NCI-H1417 treated with DMSO at 0.1 percent for 48 hours (cell line): Measurements from ENCODE around the gene MC4R.
"Not testable (repeated sequence)": the region's sequence is repeated elsewhere in the genome, so short reads cannot be mapped to it uniquely, and the experiment has no call there.

ENCODE experiments used
- DNase-seq: peaks from one replicate; lab custom pipeline; 2025; lab: John Stamatoyannopoulos, UW

MC4R gene

DNA sequence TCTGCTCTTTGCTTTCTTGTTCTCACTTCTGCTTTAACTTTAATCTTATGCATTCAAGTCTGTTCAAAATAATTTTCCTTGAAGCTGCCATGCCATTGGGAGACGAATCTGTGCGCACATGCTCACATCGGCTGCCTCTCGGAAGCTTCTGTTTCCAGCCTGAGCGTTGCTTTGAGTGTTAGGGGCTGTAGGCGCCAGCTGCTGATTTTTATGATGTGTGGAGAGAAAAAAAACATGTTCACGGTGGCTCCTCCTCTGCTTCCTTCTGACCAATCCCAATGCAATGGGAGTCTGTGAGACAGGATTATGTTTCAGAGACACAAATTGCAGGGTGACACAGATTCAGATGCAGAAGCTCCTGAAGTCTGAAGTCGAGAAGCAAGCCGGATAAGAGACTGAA lies at the start of gene MC4R:
Gene MC4R (minus strand): TSS at position 180 of the 400 bp plus-strand sequence. CDS start 426 bp downstream, outside the sequence.
- peak; percentile 94 for DNase-seq

DNA sequence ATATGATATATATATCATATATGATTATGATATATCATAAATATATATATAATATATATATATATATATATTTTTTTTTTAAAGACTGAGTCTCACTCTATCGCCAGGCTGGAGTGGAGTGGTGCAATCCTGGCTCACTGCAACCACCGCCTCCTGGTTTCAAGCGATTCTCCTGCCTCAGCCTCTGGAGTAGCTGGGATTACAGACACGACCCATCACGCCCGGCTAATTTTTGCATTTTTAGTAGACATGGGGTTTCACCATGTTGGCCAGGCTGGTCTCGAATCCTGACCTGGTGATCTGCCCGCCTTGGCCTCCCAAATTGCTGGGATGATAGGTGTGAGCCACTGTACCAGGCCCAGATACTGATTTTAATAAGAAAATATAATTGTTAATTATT lies 49.7 kb upstream of the MC4R start:
- DNase-seq, result not testable (repeated sequence)

DNA sequence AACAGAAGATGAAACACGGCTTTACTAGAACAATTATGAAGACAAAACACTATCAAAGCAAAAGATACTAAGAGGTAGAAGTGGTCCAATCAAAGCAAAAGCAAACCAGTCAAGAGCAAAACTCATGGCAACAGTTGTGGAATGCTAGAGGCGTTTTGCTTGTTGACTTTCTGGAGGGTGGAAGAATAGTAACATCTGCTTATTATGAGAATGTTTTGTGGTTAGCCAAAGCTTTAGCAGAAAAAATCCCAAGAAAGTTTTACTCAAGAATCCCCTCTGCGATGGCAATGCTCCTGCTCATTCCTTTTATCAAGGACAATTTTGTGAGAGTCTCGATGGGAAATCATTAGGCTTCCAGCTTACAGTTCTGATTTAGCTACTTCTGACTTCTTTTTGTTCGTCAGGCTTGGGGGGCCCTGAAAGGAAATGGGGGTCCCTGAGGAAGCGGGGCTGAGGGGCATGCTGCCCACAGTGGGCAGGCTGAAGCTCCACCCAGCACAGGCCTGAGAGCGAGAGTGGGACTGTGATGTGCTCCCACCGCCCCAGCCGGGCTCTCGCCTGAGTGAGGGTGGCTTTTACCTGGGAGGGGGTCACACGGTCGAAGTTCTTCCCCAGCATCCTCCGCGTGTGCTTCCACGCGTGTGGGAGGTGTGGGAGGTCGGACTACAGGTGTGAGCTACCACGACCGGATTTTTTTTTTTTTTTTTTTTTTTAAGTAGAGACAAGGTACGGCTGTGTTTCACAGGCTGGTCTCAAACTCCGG lies 49.0 kb upstream of the MC4R start:
- DNase-seq, result no peak

- no peak for DNase-seq
Observed at GRCh38 chr18:60417946-60418345, 45.4 kb upstream of the MC4R start.

DNA sequence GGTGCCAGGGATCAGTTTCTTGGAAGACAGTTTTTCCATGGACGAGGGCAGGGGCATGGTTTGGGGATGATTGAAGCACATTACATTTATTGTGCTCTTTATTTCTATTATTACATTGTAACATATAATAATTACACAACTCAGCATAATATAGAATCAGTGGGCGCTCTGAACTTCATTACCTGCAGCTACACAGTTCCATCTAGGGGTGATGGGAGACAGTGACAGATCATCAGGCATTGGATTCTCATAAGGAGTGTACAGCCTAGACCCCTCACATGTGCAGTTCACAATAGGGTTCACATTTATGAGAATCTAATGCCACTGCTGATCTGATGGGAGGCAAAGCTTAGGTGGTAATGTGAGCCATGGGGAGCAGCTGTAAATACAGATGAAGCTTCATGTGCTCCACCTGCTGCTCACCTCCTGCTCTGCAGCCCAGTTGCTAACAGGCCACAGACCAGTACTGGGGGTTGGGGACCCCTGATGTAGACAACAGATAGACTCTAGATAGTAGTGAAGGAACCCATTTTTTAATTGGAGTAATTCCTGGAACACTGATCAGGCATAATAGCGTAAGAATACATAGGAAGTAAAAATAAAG lies 41.5 kb upstream of the MC4R start:
- no peak for DNase-seq

GRCh38 chr18:60411715-60412114 lies 39.1 kb upstream of the MC4R start:
- DNase-seq, result no peak

DNA sequence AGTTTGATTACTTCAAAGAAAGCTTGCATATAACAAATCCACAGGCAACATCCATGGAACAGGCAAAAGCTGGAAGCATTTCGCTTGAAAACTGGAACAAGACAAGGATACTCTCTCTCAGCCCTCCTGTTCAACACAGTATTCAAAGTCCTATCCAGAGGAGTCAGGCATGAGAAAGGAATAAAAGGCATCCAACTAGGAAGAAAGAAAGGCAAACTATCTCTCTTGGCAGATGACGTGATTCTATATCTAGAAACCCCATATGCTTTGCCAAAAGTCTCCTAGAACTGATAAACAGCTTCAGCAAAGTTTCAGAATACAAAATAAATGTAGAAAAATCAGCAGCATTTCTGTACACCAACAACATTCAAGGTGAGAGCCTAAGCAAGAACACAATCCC lies 34.1 kb upstream of the MC4R start:
- DNase-seq, result no peak

DNA sequence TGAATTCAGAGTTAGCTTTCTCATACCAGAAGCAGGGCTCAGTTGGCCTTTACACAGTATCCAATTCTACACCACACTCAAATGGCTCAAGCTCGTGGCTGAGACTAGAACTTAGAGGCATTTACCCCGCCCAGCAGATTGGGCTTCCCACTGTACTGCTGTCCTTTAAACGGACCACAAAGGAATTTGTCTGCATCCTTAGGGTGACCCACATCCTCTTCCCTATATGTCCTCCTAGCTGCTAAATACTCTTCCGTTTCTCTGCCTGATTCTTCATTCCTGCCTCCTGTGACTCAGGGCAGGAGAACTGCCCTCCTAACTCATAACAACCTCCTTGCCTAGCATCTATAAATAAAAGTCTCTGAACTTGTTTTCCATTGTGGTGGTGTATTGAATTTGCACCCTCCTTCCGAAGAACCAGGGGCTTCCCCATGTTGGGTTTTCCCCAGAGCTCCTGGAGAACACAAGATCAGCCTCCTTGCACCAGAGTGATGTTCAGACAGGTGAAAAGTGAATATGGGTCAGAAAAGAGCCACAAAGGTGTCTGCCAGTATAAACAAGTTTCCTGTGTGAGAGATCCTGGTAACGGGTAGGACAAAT lies 32.0 kb upstream of the MC4R start:
- no peak for DNase-seq

DNA sequence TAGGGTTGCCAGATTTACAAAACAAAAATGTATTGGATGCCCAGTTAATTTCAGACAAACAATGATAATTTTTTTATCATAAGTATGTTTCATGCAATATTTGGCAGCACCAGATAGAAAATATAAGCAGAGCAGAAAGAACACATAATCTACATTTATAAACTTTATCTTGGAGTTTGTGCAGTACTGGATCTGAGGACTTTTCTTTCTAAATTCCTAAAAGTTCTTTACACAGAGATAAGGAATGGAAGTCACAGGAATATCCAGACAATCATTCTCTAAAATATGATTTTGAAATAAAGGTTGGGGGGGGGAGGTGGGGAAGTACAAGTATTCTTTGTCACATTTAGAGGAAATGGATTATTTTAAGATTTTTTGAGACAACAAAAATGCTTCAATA lies 28.8 kb upstream of the MC4R start:
- DNase-seq, result no peak

GRCh38 chr18:60391571-60392226 lies 19.1 kb upstream of the MC4R start:
- no peak for DNase-seq

DNA sequence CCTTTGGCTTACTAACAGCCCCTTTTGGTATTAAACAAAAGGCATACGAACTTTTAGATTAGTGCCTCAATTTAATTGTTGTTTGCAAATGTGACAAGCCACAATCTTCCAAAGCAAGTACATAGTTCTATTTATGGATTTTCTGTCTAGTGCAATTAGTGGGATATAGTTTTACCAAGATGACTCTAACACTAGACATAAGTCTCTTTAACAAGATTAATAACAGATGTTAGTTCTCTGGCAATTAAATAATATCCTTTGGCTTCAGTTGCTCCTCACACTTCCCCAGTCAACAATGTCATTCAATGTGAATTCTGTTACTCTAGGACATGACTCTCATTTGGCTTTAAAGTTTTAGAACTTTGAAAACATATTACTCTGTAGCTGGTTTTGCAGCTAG lies 16.7 kb upstream of the MC4R start:
- DNase-seq, result no peak

- DNase-seq, result no peak
Observed at GRCh38 chr18:60385693-60386092, 13.1 kb upstream of the MC4R start.

- DNase-seq, result no peak
Observed at GRCh38 chr18:60383893-60384292, 11.3 kb upstream of the MC4R start.

DNA sequence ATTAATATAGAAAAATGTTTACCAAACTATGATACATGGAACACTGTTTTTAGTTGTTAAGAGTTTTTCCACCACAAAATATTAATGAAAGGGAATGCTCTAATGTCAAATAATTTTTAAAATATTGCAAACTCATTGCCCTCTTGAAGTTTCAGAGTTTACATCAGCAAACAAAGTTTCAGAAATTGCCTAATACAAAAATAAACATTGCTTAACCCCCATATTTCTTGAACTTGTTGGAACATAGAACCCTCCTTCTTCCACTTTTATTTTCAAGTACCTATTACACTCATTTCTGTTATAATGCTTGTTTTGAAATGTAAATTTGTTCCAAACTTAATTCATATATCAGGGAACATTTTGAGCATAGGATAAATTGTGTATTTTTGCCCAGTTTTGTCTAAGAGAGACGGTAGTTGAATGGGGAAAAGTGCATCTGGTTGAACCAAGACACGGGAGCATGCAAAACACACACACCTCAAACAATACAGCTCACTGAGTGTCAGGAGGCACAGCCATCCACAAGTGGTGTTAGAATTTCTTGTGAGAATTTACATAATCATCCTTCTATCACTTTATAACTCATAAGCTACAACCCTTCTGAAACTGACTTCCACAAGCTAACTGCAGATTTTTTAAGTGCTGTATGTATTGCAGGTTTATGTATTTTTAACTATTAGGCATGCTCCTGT lies 5.3 kb upstream of the MC4R start:
- no peak for DNase-seq

- no peak for DNase-seq
Observed at GRCh38 chr18:60372132-60372531, 443 bp downstream of the MC4R start.

GRCh38 chr18:60358516-60358915 lies 14.1 kb downstream of the MC4R start:
- no peak for DNase-seq

- no peak for DNase-seq
Observed at GRCh38 chr18:60350941-60351340, 21.6 kb downstream of the MC4R start.

DNA sequence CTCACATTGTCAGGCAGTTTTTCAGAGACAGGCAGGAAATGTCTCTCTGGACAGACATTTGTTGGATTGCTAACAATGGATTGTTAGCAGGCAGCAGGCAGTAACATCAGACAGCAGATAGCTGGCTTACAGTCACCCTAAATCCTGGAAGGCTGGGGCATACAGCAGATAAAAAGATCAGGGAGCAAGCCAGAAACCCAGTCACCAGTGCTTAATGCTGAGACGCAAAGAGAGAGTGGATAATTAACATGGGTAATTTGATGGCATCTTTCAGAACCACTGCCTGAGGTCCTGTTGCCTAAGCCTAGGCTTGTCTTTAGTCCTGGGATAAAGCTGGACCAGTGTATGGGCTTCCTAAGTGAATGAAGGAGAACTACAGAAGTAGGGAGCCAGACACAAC lies 22.4 kb downstream of the MC4R start:
- DNase-seq, result no peak

GRCh38 chr18:60347526-60348045 lies 25.0 kb downstream of the MC4R start:
- no peak for DNase-seq

DNA sequence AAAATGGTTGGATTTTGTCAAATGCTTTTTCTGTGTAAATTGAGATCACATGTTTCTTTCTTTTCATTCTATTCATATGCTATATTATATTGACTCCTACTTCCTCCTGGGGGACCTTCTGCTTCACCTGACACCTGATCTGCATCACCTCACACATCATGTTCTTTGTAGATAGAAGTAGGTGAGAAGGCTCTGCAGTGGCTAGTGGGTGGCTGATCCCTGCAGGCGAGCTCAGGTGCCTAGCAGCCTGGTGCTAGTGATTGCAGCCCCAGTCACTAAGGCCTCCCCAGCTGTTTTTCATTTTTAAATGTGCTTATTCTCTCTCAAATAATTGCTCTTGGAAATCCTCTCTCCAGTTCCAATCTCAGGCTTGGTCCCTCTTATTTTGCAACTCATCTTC lies 33.6 kb downstream of the MC4R start:
- DNase-seq, result no peak

- DNase-seq, result no peak
Observed at GRCh38 chr18:60331890-60332289, 40.7 kb downstream of the MC4R start.

GRCh38 chr18:60329131-60329530 lies 43.4 kb downstream of the MC4R start:
- no peak for DNase-seq
